ENCODE measurements around the gene CGAS.
"Not testable (repeated sequence)": the region's sequence is repeated elsewhere in the genome, so short reads cannot be mapped to it uniquely, and the experiment has no call there.

The CGAS gene

GRCh38 chr6:73452107-73452461 lies at the start of gene CGAS:
TSS of gene CGAS (minus strand) at chr6:73452297. CDS start at chr6:73452181, 116 bp downstream.
- peak; percentile 30 for DNase-seq

- no peak for DNase-seq
These were observed 45.8 kb upstream of the CGAS start for GRCh38 chr6:73497915-73498314.

- no peak for DNase-seq
These were observed 39.3 kb upstream of the CGAS start for GRCh38 chr6:73491377-73491776.

DNA sequence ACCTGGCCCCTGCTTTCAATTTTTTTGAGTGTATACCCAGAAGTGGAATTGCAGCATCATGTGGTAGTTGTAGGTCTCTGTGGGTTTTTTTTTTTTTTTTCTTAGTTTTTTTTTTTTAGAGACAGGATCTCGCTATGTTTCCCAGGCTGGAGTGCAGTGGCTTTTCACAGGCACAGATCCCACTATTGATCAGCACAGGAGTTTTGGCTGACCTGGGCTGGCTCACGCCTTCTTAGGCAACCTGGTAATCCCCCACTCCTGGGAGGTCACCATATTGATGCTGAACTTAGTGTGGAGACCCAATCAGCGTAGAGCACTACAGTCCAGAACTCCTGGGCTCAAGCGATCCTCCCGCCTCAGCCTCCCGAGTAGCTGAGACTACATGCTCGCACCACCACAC lies 35.4 kb upstream of the CGAS start:
- no peak for DNase-seq

DNA sequence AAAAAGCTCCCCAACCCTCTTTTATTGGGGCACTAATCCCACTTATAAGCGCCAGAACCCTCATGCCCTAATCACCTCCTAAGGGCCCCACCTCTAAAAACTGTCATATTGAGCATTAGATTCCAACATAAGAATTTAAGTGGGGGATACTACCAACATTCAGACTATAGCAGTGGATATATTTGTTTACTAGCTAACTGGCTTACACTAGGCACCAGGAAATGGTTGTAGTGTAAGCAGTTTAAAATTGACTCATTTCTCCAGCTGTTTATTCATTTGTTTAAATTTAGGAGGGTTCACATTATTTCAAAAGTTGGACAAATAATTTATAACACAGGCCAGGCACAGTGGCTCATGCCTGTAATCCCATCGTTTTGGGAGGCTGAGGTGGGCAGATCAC lies 32.3 kb upstream of the CGAS start:
- no peak for DNase-seq

DNA sequence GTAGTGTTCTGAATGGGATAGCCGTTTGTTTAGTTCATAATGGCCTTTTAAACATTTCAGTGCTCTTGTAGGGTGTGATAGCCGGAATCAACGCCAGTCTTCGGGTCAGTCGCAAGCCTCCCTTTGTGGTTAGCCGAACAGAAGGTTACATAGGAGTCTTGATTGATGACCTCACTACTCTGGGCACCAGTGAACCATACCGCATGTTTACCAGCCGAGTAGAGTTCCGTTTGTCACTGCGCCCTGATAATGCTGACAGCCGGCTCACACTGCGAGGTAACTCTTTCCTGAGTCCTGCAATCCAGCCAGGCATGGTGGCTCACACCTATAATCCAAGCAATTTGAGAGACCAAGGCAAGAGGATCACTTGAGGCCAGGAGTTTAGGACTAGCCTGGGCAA lies 29.9 kb upstream of the CGAS start:
- no peak for DNase-seq

- DNase-seq: no peak
These were observed 25.3 kb upstream of the CGAS start for GRCh38 chr6:73477407-73477806.

DNA sequence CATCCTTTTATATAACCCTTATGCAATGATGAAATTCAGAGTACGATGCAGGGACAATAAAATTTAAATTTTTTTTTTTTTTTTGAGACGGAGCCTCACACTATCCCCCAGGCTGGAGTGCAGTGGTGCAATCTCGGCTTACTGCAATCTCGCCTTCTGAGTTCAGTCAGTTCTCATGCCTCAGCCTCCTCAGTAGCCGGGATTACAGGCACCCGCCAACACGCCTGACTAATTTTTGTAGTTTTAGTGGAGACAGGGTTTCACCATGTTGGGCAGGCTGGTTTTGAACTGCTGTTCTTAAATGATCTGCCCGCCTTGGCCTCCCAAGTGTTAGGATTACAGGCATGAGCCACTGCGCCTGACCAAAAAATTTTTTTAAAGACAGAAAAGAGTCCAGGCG lies 24.6 kb upstream of the CGAS start:
- DNase-seq: no peak

- no peak for DNase-seq
These were observed 19.7 kb upstream of the CGAS start for GRCh38 chr6:73471686-73472290.

- peak; percentile 59 for DNase-seq
These were observed 9.6 kb upstream of the CGAS start, which contains the start of gene MTO1 for GRCh38 chr6:73461537-73462350. TSS of gene MTO1 (plus strand) at chr6:73461737. CDS start at chr6:73461855, 118 bp downstream.

DNA sequence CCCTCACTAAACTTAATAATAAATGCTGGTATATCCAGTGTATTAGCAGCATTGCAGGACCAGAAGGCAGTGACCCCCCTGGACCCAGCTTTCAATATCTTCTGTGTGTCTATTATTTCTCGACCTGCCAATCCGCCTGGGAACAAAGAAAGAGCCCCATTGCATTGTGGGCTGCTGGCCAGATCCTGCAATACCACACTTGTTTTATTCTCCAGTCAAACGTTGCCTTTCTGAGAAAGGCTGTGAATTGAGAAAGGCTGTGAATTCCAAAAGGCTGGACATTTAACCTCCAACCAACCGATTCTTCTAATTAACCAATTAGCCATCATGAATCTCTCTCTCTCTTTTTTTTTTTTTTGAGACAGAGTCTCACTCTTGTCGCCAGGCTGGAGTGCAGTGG lies 8.0 kb upstream of the CGAS start:
- DNase-seq: no peak

GRCh38 chr6:73459474-73459873 lies 7.4 kb upstream of the CGAS start:
- not testable (repeated sequence) for DNase-seq

GRCh38 chr6:73455865-73456629 lies 4.0 kb upstream of the CGAS start:
- DNase-seq: no peak

DNA sequence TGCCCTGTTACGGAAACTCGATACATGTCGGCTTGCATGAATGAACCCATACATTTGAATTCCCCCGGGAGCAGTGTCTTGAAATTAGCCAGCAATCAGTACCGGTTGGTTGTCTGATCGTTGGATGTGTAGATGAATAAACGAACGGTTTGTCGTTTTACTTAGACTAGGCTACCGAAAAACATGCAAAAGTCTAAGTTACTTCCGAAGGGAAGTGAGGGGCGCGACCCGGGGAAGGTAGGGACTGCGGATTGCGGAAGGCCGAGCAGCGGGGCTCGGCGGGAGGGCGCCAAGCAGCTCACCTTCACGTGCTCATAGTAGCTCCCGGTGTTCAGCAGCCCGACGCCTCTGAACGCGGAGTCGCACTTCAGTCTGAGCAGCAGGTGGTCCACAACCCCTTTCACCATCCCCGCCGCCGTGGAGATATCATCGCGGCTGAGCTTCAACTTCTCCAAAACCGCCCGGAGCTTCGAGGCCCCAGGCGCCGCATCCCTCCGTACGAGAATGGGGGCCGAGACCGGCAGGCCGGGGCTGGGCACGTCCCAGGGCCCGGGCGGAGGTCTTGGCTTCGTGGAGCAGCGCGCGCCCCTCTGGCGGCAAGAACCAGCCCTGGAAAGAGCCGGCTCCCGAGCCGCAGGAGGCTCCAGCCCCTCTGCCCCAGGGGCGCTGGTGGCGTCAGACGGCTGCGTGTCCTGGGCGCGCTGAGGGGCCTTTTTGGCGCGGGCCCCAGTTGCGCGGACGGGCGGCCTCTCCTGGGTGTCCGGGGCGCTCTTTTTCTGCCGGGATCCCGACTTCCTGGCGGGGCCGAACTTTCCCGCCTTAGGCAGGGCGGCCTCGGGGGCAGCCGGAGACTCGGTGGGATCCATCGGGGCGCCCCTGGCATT lies 632 bp downstream of the CGAS start:
- DNase-seq: peak; percentile 30

DNA sequence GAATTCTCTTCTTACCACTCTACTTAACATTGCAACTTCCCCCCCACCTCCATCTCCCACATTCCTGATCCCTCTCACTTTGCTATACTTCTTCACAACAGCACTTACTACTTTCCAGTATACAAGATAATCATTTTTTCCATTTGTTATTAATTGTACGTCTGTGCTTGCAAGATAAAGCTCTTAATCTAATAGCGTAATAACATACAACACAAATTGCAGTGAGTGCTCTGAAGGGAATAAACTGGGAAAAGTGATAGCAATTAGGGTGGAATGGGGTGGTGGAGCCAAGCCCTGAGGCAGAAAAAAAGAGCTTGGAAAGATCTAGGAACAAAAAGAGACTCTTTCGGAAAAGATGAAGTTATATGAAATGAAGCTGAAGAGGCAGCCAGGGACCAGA lies 8.5 kb downstream of the CGAS start:
- no peak for DNase-seq

GRCh38 chr6:73435236-73435635 lies 16.9 kb downstream of the CGAS start:
- no peak for DNase-seq

DNA sequence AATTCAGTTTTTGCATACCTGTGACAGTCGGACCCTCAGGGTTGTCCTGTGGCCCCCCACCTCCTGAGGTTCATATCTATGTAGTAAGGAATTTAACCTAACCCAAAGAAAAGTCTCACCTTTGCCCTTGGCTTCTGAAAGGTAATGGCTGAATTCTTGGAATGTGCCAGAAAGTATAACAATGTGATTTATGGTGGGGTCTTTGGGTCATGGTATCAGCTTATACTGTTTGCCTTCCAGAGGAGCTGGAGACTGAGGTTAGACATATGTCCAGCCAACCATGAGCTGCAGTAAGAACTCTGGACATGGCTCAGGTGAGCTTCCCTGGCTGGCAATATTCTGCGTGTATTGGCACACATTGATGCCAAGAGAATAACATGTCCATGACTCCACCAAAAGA lies 30.6 kb downstream of the CGAS start:
- DNase-seq: no peak

- DNase-seq: no peak
These were observed 33.9 kb downstream of the CGAS start for GRCh38 chr6:73418081-73418741.

DNA sequence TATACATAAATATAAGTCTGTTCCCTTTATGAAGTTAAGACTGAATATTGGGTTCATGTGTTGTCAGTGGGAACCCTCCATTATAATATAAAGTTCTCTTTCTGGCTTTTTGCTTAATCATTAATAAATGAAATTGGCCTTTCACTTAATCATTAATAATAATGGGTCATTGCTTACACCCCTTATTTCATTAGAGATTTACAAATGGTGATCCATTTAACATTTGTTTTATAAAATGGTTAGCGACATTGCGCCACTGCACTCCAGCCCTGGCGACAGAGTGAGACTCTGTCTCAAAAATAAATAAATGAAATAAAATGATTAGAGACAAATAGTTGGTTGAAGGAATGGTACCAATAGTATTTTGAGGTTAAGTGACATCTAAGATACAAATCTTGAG lies 39.0 kb downstream of the CGAS start:
- DNase-seq: no peak

GRCh38 chr6:73409395-73409794 lies 42.7 kb downstream of the CGAS start:
- no peak for DNase-seq

- no peak for DNase-seq
These were observed 51.4 kb downstream of the CGAS start for GRCh38 chr6:73400656-73401055.

DNA sequence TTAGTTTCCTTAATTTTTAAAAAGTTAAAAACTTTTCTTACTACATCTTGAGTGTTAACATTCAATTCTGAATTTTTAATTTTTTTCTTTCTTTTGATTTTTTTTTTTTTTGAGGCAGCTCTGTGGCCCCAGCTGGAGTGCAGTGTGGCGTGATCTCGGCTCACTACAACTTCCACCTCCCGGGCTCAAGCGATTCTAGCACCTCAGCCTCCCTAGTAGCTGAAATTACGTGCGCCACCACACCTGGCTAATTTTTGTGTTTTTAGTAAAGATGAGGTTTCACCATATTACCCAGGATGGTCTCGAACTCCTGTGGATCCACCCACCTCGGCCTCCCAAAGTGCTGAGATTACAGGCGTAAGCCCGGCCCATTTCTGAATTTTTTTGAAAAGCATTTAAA lies 56.2 kb downstream of the CGAS start:
- DNase-seq: no peak
